Neuron (in vitro differentiated cells): ENCODE measurements around the gene RNU6-1.

Source experiments
- H2AFZ ChIP-seq: one replicate; pipeline ENCODE4 v1.6.1; 2013; ENCODE audit warnings: low read depth, mild to moderate bottlenecking, inconsistent platforms, low read length, moderate library complexity
- H3K27me3 ChIP-seq: one replicate; pipeline ENCODE4 v1.6.1; 2013; ENCODE audit warnings: low read length; ENCODE audit not compliant: insufficient read depth
- H3K36me3 ChIP-seq: one replicate; pipeline ENCODE4 v1.6.1; 2013; ENCODE audit warnings: low read length; ENCODE audit not compliant: insufficient read depth
- H3K4me1 ChIP-seq: one replicate; pipeline ENCODE4 v1.6.1; 2013; ENCODE audit warnings: low read length; ENCODE audit not compliant: insufficient read depth
- H3K4me3 ChIP-seq: 2 replicates; pipeline ENCODE4 v1.5.1; 2013; ENCODE audit warnings: mild to moderate bottlenecking, low read length, moderate library complexity
- H3K9me3 ChIP-seq: one replicate; pipeline ENCODE4 v1.6.1; 2013; ENCODE audit warnings: low read length

RNU6-1 gene

GRCh38 chr15:67870868-67871408 lies 31.1 kb upstream of the RNU6-1 start:
- Histone ChIP-seq H3K4me3 (no peak overlapping the region), H2AFZ (no peak overlapping the region), H3K27me3 (no peaks in the 10 kb centered on the region), H3K9me3 (peaks cover 9% of the 10 kb centered on the region), H3K36me3 (no peaks in the 10 kb centered on the region), H3K4me1 (peaks cover under 1% of the 10 kb centered on the region)

GRCh38 chr15:67869701-67870100 lies 29.9 kb upstream of the RNU6-1 start:
- peaks cover 9% of the 10 kb centered on the region for H3K9me3 ChIP-seq
- H3K36me3 ChIP-seq = no peaks in the 10 kb centered on the region
- H3K4me3 ChIP-seq = no peak overlapping the region
- no peaks in the 10 kb centered on the region for H3K27me3 ChIP-seq
- H3K4me1 ChIP-seq = peaks cover 4% of the 10 kb centered on the region
- no peak overlapping the region for H2AFZ ChIP-seq

- no peak overlapping the region for H3K4me3 ChIP-seq
- peaks cover 6% of the 10 kb centered on the region for H3K9me3 ChIP-seq
Measured at GRCh38 chr15:67865766-67866165, 25.9 kb upstream of the RNU6-1 start.

GRCh38 chr15:67865331-67865730 lies 25.5 kb upstream of the RNU6-1 start:
- H3K9me3 ChIP-seq = peaks cover 6% of the 10 kb centered on the region

More at GRCh38 chr15:67865766-67866165, 25.9 kb upstream of the RNU6-1 start:
- Histone ChIP-seq H2AFZ (no peak overlapping the region), H3K36me3 (no peaks in the 10 kb centered on the region), H3K4me1 (peaks cover 4% of the 10 kb centered on the region), H3K27me3 (no peaks in the 10 kb centered on the region)

GRCh38 chr15:67863442-67863987 lies 23.7 kb upstream of the RNU6-1 start:
- peak overlapping the region; percentile 22 for H3K4me3 ChIP-seq

More at GRCh38 chr15:67865331-67865730, 25.5 kb upstream of the RNU6-1 start:
- no peaks in the 10 kb centered on the region for H3K27me3 ChIP-seq
- peaks cover 4% of the 10 kb centered on the region for H3K4me1 ChIP-seq
- no peaks in the 10 kb centered on the region for H3K36me3 ChIP-seq
- H2AFZ ChIP-seq = no peak overlapping the region
- H3K4me3 ChIP-seq = no peak overlapping the region

GRCh38 chr15:67862750-67863441 lies 23.1 kb upstream of the RNU6-1 start:
- Histone ChIP-seq H3K36me3 (no peaks in the 10 kb centered on the region), H3K4me3 (no peak overlapping the region), H3K4me1 (peaks cover 4% of the 10 kb centered on the region), H2AFZ (no peak overlapping the region), H3K9me3 (no peaks in the 10 kb centered on the region), H3K27me3 (no peaks in the 10 kb centered on the region)

More at GRCh38 chr15:67863442-67863987, 23.7 kb upstream of the RNU6-1 start:
- H2AFZ ChIP-seq = peak overlapping the region; percentile 30
- H3K4me1 ChIP-seq = peaks cover 4% of the 10 kb centered on the region
- no peaks in the 10 kb centered on the region for H3K36me3 ChIP-seq
- H3K27me3 ChIP-seq = no peaks in the 10 kb centered on the region
- no peaks in the 10 kb centered on the region for H3K9me3 ChIP-seq

- Histone ChIP-seq H3K36me3 (no peaks in the 10 kb centered on the region), H3K27me3 (no peaks in the 10 kb centered on the region), H3K4me1 (peaks cover 4% of the 10 kb centered on the region), H3K4me3 (no peak overlapping the region), H3K9me3 (no peaks in the 10 kb centered on the region), H2AFZ (no peak overlapping the region)
Measured at GRCh38 chr15:67861983-67862382, 22.1 kb upstream of the RNU6-1 start.

GRCh38 chr15:67859331-67859946 lies 19.6 kb upstream of the RNU6-1 start:
- no peaks in the 10 kb centered on the region for H3K27me3 ChIP-seq

GRCh38 chr15:67857220-67857619 lies 17.4 kb upstream of the RNU6-1 start:
- H2AFZ ChIP-seq = no peak overlapping the region
- no peak overlapping the region for H3K4me3 ChIP-seq
- no peaks in the 10 kb centered on the region for H3K4me1 ChIP-seq
- H3K27me3 ChIP-seq = no peaks in the 10 kb centered on the region
- H3K36me3 ChIP-seq = no peaks in the 10 kb centered on the region
- no peaks in the 10 kb centered on the region for H3K9me3 ChIP-seq

More at GRCh38 chr15:67859331-67859946, 19.6 kb upstream of the RNU6-1 start:
- Histone ChIP-seq H3K36me3 (no peaks in the 10 kb centered on the region), H3K4me1 (no peaks in the 10 kb centered on the region), H2AFZ (no peak overlapping the region), H3K4me3 (no peak overlapping the region), H3K9me3 (no peaks in the 10 kb centered on the region)

GRCh38 chr15:67855842-67856241 lies 16.0 kb upstream of the RNU6-1 start:
- no peak overlapping the region for H3K4me3 ChIP-seq
- H3K27me3 ChIP-seq = no peaks in the 10 kb centered on the region
- no peaks in the 10 kb centered on the region for H3K36me3 ChIP-seq
- no peaks in the 10 kb centered on the region for H3K4me1 ChIP-seq
- H2AFZ ChIP-seq = no peak overlapping the region
- no peaks in the 10 kb centered on the region for H3K9me3 ChIP-seq

GRCh38 chr15:67854358-67854757 lies 14.5 kb upstream of the RNU6-1 start:
- Histone ChIP-seq H2AFZ (no peak overlapping the region), H3K4me3 (no peak overlapping the region), H3K27me3 (no peaks in the 10 kb centered on the region), H3K36me3 (no peaks in the 10 kb centered on the region), H3K9me3 (no peaks in the 10 kb centered on the region), H3K4me1 (no peaks in the 10 kb centered on the region)

GRCh38 chr15:67853454-67853853 lies 13.6 kb upstream of the RNU6-1 start:
- Histone ChIP-seq H3K27me3 (no peaks in the 10 kb centered on the region), H3K4me3 (no peak overlapping the region), H3K9me3 (no peaks in the 10 kb centered on the region), H3K36me3 (no peaks in the 10 kb centered on the region), H3K4me1 (no peaks in the 10 kb centered on the region), H2AFZ (no peak overlapping the region)

GRCh38 chr15:67852418-67852817 lies 12.6 kb upstream of the RNU6-1 start:
- Histone ChIP-seq H3K36me3 (no peaks in the 10 kb centered on the region), H3K4me1 (no peaks in the 10 kb centered on the region), H3K9me3 (no peaks in the 10 kb centered on the region), H3K27me3 (no peaks in the 10 kb centered on the region), H3K4me3 (no peak overlapping the region), H2AFZ (no peak overlapping the region)
